Spleen (tissue), 11 donors: ENCODE data around the gene NPAS2. TPM values are rescaled to one million over a fixed set of nuclear protein-coding genes. Genes with fewer than 3 reads are reported as not detected.

Source experiments
- DNase-seq: peaks from one replicate; pipeline ENCODE4 v3.0.0-alpha.2; 2020
- H3K27ac ChIP-seq, 8 donors: fragments of 200-600 bp; sonication (generic) in 7 of 8; 1 replicate in 4 of 8; 2 replicates in 4 of 8; pipeline versions ENCODE4 v1.5.0 to v1.8.0; 2016 to 2021; ENCODE audit warnings: inconsistent platforms in 4 of 8, mild to moderate bottlenecking in 4 of 8, moderate library complexity in 1 of 8
- H3K27me3 ChIP-seq, 7 donors: fragments of 200-600 bp; sonication (generic) in 6 of 7; replicated peaks in 1 of 7; 1 replicate in 4 of 7; 2 replicates in 3 of 7; pipeline versions ENCODE4 v1.5.0 to v1.8.0; 2016 to 2021; ENCODE audit warnings: inconsistent platforms in 3 of 7, mild to moderate bottlenecking in 1 of 7
- H3K36me3 ChIP-seq, 6 donors: fragments of 200-600 bp; sonication (generic) in 5 of 6; 1 replicate in 4 of 6; 2 replicates in 2 of 6; pipeline versions ENCODE4 v1.5.0 to v1.8.0; 2016 to 2021; ENCODE audit warnings: inconsistent platforms in 2 of 6
- H3K4me1 ChIP-seq, 6 donors: fragments of 200-600 bp; sonication (generic) in 5 of 6; 1 replicate in 3 of 6; 2 replicates in 3 of 6; pipeline versions ENCODE4 v1.5.0 to v1.8.0; 2016 to 2021; ENCODE audit warnings: inconsistent platforms in 3 of 6
- H3K4me3 ChIP-seq, 8 donors: fragments of 200-600 bp; sonication (generic) in 7 of 8; 1 replicate in 4 of 8; 2 replicates in 4 of 8; pipeline versions ENCODE4 v1.5.0 to v1.8.0; 2016 to 2021; ENCODE audit warnings: inconsistent platforms in 4 of 8, mild to moderate bottlenecking in 4 of 8, moderate library complexity in 2 of 8
- H3K9me3 ChIP-seq, 8 donors: fragments of 200-600 bp; sonication (generic) in 7 of 8; 1 replicate in 4 of 8; 2 replicates in 4 of 8; pipeline versions ENCODE4 v1.5.0 to v1.8.0; 2016 to 2021; ENCODE audit warnings: inconsistent platforms in 4 of 8
- POLR2A ChIP-seq, 3 donors: fragments of 450-650 bp; IDR thresholded peaks; one replicate each; pipeline ENCODE4 v1.5.1; 2017; ENCODE audit warnings: antibody characterized with exemption in 3 of 3, mild to moderate bottlenecking in 1 of 3
- POLR2AphosphoS5 ChIP-seq, 3 donors: sonication (generic); formaldehyde crosslinking; IDR thresholded peaks; one replicate each; pipeline ENCODE4 v1.5.1; 2017; ENCODE audit warnings: antibody characterized with exemption in 3 of 3
- WGBS, 5 donors: extraction: QIAGEN DNeasy Blood & Tissue Kit in 3 of 5; methylation state at CpG; one replicate each; pipeline versions ENCODE4 v1.1.5 to v1.1.7; 2013 to 2018; 5-methylcytosine and 5-hydroxymethylcytosine counted together
- intact Hi-C: fragments of 100-400 bp; cut with DNase I; formaldehyde crosslinking; loops from one replicate; pipeline ENCODE4 v1.15.0; 2023; ENCODE audit warnings: low total_unique reads
- polyA plus RNA-seq, 3 donors: library from polyadenylated mRNA; stranded (reverse); fragments of 200-250 nt; gene quantifications; one replicate each; pipeline ENCODE4 v1.2.1, GENCODE V29; 2013
- total RNA-seq, 7 donors: library from RNA; depleted of rRNA in 3 of 7; stranded (reverse); fragments of >200 nt in 3 of 7; fragmentation: NEBNext Ultra II Directional in 4 of 7; extraction: Animal tissue kit (Norgen Biotek cat#: 25700) in 4 of 7; gene quantifications; one replicate each; pipeline versions ENCODE4 v1.1.0 to v1.2.1, GENCODE V29; 2016 to 2021
- TF ChIP-seq, protein P1 (sequence below), 11 experiments: fragments of 200-600 bp in 7 of 11; fragments of 450-650 bp in 4 of 11; sonication (generic) in 4 of 11; IDR thresholded peaks in 8 of 11; conservative IDR thresholded peaks in 3 of 11; 1 replicate in 7 of 11; 2 replicates in 4 of 11; pipeline versions ENCODE4 v1.4.0 to v1.8.0; 2016 to 2021; ENCODE audit warnings: antibody characterized with exemption in 11 of 11, inconsistent platforms in 4 of 11, mild to moderate bottlenecking in 1 of 11
- donor health status: healthy with polysubstance abuse.
- donor health status: DM: no; HTN: no; CAD: no; lungs with moderate emphysema.
- donor health status: DM: no; HTN: no; CAD: no.
- donor health status: Bipolar disorder and iron deficiency.
- donor health status: healthy.
- donor health status: DM: no; HTN: no; CAD: no.
- donor health status: DM: yes; HTN: yes; CAD: no.

NPAS2 gene
- total and polyA plus RNA-seq, 10 donors = 2.4 to 24.1 (median 8.4) TPM

DNA sequence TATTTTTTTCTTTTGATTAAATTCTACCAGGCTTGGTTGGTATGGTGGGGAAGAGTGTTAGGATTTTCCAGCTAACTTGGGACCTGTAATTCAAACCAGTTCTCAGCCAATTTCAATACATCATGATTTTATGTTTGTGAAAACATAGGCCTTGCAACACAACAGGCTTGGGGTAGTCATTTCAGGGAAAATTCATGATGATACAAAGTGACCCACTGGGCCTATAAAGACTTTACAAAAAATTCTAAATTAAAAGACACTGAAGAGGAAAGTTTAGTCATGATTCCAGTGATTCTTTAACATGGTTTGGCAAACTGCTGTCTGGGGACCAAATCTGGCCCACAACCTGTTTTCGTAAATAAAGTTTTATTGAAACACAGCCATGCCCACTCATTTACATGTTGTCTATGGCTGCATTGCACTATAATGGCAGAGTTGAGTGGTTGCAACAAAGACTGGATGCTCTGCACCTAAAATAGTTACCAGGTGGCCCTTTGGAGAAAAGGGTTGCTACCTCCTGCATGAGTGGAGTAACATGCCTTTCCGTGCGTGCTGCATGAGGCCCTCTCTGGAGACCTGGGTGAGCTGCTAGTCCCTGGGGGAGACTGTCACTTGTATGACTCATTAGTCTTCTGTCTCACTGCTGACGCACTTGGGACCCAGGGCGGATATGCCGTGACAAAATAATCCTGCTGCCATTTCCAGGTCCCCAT is 73.6 kb downstream of the NPAS2 start:
- Histone ChIP-seq H3K27me3 (no peaks in the 10 kb centered on the region), H3K27ac (peak overlapping the region; percentile 27 to 78 (median 69)), H3K9me3 (no peaks in the 10 kb centered on the region), H3K4me3 (no peak overlapping the region), H3K4me1 (peaks cover 0 to 28% (median 8%) of the 10 kb centered on the region in 6 donors), H3K36me3 (no peaks in the 10 kb centered on the region)
- intact Hi-C loops = no loop called here
- no peak for DNase-seq
- TF ChIP-seq POLR2AphosphoS5 (IDR thresholded peaks at IDR 0.05) (no peak), POLR2A (IDR thresholded peaks at IDR 0.05) (no peak)
- TF ChIP-seq, protein P1, sequence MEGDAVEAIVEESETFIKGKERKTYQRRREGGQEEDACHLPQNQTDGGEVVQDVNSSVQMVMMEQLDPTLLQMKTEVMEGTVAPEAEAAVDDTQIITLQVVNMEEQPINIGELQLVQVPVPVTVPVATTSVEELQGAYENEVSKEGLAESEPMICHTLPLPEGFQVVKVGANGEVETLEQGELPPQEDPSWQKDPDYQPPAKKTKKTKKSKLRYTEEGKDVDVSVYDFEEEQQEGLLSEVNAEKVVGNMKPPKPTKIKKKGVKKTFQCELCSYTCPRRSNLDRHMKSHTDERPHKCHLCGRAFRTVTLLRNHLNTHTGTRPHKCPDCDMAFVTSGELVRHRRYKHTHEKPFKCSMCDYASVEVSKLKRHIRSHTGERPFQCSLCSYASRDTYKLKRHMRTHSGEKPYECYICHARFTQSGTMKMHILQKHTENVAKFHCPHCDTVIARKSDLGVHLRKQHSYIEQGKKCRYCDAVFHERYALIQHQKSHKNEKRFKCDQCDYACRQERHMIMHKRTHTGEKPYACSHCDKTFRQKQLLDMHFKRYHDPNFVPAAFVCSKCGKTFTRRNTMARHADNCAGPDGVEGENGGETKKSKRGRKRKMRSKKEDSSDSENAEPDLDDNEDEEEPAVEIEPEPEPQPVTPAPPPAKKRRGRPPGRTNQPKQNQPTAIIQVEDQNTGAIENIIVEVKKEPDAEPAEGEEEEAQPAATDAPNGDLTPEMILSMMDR (IDR thresholded peaks at IDR 0.05 in 8 of 11, conservative IDR thresholded peaks at IDR 0.05 in 3 of 11) = no peak
- WGBS, 5 donors = 42 to 85% (median 74%) methylated on average over 3 to 6 of the region's 6 CpGs

DNA sequence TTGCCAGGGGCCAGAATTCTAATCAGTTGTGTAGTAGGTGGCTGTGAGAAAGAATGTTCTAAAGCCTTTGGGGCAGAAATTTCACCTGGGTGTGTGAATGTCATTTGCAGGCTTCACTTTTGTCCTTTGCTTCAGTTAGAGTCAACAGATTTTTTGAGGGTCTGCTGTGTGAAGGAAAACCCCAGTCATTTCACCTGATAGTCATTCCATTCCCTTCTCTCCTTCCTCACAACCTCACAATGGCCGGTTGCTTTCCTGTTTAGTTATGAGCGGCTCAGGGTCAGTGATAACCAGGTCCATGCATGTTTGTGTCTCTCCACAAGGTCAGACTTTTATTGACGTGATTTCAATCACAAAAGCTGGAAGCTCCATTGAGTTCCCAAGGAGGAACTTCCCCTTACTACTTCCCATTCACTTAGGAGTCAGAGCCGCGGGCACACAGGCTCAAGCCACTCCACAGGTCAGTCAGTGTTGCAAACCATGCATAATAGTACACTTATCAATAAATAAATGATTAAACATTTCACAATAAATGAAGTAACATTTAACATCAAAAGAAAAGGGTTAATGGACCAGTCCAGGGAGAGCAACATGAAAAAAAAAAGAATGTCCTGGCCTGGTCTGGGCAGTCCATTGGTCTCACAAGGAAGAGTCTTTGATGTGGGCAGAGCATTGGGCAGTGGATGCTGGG is 74.3 kb downstream of the NPAS2 start:
- WGBS, 5 donors = 46 to 66% (median 63%) methylated on average over 5 of the region's 5 CpGs
- Histone ChIP-seq H3K27ac (peak overlapping the region; percentile 27 to 78 (median 69)), H3K4me3 (no peak overlapping the region), H3K9me3 (no peaks in the 10 kb centered on the region), H3K27me3 (no peaks in the 10 kb centered on the region), H3K4me1 (peaks cover 0 to 28% (median 8%) of the 10 kb centered on the region in 6 donors), H3K36me3 (no peaks in the 10 kb centered on the region)
- intact Hi-C loops = no loop called here
- DNase-seq = no peak
- TF ChIP-seq POLR2AphosphoS5 (IDR thresholded peaks at IDR 0.05) (peak in 1 of 3 donors; percentile 40), POLR2A (IDR thresholded peaks at IDR 0.05) (no peak)
- TF ChIP-seq, protein P1 (IDR thresholded peaks at IDR 0.05 in 8 of 11, conservative IDR thresholded peaks at IDR 0.05 in 3 of 11) = no peak

DNA sequence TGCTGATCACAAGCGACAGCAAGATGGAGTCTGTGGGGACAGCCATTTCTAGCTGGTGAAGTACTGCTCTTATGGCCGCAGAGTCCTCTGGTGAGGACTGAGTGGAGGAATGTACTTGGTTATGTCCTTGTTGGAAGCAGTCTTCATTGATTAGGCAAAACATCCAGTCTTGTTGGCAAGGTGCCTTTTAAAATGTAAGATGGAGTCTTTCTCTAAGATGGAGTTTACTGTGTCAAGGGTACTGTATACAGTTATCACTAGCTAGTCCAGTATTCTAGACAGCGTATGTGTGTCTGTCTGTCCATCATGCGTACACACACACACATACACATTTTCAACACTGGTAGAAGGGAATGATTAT is 74.8 kb downstream of the NPAS2 start:
- intact Hi-C loops = no loop called here
- DNase-seq = no peak
- TF ChIP-seq POLR2AphosphoS5 (IDR thresholded peaks at IDR 0.05) (no peak), POLR2A (IDR thresholded peaks at IDR 0.05) (no peak)
- TF ChIP-seq, protein P1 (IDR thresholded peaks at IDR 0.05 in 8 of 11, conservative IDR thresholded peaks at IDR 0.05 in 3 of 11) = no peak
- 95 to 98% (median 96%) methylated on average over 4 of the region's 4 CpGs for WGBS, 5 donors
- peak overlapping the region in 4 of 8 donors; percentile 28 to 55 (median 30) for H3K27ac ChIP-seq
- H3K4me1 ChIP-seq = peaks cover 0 to 28% (median 8%) of the 10 kb centered on the region in 6 donors
- peaks cover 0 to 2% (median under 1%) of the 10 kb centered on the region in 8 donors for H3K9me3 ChIP-seq
- H3K36me3 ChIP-seq = no peaks in the 10 kb centered on the region
- H3K27me3 ChIP-seq = no peaks in the 10 kb centered on the region
- H3K4me3 ChIP-seq = no peak overlapping the region

DNA sequence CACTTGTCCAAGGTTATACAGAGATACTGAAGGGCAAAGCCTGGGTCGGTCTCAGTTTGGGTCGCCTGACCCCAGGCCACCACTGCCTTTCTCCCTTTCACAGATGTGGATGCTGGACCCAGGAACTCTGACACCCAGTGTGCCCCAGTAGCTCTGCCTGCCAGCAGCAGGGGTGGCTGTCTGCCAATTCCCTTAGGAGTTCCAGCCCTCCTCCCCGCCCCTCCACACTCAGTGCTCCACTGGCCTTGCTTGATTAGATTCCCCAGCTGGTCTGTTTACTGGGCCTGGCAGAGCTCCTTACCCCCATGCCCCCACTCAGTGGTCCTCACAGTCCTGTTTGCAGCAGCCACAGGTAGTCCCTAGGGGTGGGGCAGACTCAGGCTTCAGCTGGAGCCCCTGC is 75.5 kb downstream of the NPAS2 start:
- Histone ChIP-seq H3K9me3 (peaks cover 0 to 9% (median 6%) of the 10 kb centered on the region in 8 donors), H3K36me3 (no peaks in the 10 kb centered on the region), H3K27me3 (no peaks in the 10 kb centered on the region), H3K4me1 (peaks cover 0 to 28% (median 8%) of the 10 kb centered on the region in 6 donors), H3K27ac (peak overlapping the region in 3 of 8 donors; percentile 3 to 28 (median 26)), H3K4me3 (no peak overlapping the region)
- DNase-seq = no peak
- WGBS, 5 donors = 78 to 89% (median 87%) methylated on average over 3 of the region's 3 CpGs
- intact Hi-C loops = no loop called here
- no peak for TF ChIP-seq POLR2A (IDR thresholded peaks at IDR 0.05)
- TF ChIP-seq, protein P1 (IDR thresholded peaks at IDR 0.05 in 8 of 11, conservative IDR thresholded peaks at IDR 0.05 in 3 of 11) = no peak
- TF ChIP-seq POLR2AphosphoS5 (IDR thresholded peaks at IDR 0.05) = no peak
